Retina (tissue), 1 donor: ENCODE measurements around the gene SAMD4A.
"Not testable (repeated sequence)": the region's sequence is repeated elsewhere in the genome, so short reads cannot be mapped to it uniquely, and the experiment has no call there.

Experiments used
- DNase-seq: peaks from one replicate; pipeline ENCODE4 v3.0.0-alpha.2; 2016

Gene SAMD4A

GRCh38 chr14:54738009-54738408 is 171.1 kb downstream of the SAMD4A start:
- no peak for DNase-seq

GRCh38 chr14:54739514-54739913 is 172.6 kb downstream of the SAMD4A start:
- DNase-seq = no peak

DNA sequence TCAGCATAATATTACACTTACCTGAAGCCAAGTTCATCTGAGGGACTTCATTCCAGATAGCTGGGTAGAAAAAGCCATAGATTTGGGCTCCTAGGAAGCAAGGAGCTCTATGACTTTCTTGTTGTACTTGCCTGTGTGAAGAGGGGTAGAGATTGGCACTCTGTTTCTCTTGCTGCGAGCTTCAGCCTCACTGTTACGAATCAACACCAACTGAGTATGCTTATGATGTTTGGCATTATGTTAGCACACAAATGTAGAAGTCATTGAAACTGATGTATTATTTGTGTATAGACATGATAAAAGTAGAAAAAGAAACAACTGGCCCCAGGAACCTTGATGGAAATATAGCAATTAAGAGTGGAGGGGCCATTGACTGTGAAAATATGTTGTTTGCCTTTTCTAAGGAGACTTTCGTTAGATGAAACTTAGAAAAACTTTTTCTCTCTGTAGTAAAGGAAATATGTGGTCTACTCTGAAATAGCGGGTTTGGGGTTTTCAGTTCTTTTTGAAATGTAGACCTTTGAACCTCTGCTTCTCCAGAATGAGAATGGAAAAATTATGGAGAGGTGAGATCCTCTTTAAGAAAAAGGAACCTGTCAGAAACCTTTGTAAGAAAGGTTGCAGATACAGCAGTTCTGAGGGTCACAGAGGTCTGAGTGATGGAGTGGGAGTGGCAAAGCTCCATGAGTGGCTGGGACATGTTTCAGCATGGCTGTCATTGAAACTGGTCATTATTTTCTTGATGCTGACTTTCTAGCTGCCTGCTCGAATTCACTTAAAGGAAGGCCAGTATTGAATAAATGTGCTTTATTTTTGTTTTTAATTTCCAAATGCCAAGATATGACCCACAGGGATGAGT is 175.8 kb downstream of the SAMD4A start:
- no peak for DNase-seq

DNA sequence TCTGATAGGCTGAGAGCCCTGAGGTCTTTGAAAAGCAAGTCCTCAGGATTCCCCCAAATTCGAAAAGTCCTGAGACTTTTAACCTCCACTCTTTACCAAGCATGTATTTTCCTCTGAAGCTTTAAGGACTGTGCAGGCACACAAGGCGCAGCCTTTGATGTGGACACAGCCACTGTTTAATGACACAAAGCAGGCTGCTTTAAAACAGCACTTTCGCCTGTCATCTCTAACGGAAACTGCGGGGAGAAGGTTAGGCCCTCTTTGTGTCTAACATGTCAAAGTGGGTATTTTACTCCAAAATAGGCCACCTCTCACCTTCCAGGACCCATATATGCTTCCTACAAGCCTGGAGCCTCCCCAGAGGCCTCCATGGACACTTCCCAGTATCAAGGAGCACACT is 176.5 kb downstream of the SAMD4A start:
- DNase-seq = no peak

GRCh38 chr14:54746019-54746418 is 179.1 kb downstream of the SAMD4A start:
- DNase-seq = no peak

GRCh38 chr14:54747616-54748015 is 180.7 kb downstream of the SAMD4A start:
- DNase-seq = no peak

- DNase-seq = no peak
Measured at GRCh38 chr14:54749180-54749579, 182.3 kb downstream of the SAMD4A start.

- DNase-seq = no peak
Measured at GRCh38 chr14:54749727-54750126, 182.8 kb downstream of the SAMD4A start.

DNA sequence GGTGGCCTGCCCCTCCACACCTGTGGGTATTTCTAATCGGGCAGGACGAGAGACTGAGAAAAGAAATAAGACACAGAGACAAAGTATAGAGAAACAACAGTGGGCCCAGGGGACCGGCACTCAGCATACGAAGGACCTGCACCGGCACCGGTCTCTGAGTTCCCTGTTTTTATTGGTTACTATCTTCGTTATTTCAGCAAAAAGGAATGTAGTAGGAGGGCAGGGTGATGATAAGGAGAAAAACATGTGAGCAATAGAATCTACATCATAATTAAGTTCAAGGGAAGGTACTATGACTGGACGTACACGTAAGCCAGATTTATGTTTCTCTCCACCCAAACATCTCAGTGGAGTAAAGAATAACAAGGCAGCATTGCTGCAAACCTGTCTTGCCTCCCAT is 185.7 kb downstream of the SAMD4A start:
- not testable (repeated sequence) for DNase-seq

DNA sequence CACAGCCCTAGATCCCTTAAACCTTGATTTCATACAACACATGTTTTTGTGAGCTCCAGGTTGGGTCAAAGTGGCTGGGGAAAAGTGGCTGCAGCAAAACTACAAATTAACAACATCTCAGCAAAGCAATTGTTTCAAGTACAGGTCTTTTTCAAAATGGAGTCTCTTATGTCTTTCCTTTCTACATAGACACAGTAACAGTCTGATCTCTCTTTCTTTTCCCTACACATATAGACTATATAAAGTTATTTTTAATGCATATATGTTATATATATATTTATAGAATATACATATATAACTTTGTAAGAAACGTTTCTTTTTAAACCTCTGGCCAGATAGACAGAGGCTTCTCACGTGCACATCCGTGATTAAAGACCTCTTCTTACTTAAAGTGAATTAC is 186.5 kb downstream of the SAMD4A start:
- not testable (repeated sequence) for DNase-seq

- DNase-seq = no peak
Measured at GRCh38 chr14:54754116-54754622, 187.2 kb downstream of the SAMD4A start.

GRCh38 chr14:54754623-54755386 is 187.9 kb downstream of the SAMD4A start:
- DNase-seq = no peak

DNA sequence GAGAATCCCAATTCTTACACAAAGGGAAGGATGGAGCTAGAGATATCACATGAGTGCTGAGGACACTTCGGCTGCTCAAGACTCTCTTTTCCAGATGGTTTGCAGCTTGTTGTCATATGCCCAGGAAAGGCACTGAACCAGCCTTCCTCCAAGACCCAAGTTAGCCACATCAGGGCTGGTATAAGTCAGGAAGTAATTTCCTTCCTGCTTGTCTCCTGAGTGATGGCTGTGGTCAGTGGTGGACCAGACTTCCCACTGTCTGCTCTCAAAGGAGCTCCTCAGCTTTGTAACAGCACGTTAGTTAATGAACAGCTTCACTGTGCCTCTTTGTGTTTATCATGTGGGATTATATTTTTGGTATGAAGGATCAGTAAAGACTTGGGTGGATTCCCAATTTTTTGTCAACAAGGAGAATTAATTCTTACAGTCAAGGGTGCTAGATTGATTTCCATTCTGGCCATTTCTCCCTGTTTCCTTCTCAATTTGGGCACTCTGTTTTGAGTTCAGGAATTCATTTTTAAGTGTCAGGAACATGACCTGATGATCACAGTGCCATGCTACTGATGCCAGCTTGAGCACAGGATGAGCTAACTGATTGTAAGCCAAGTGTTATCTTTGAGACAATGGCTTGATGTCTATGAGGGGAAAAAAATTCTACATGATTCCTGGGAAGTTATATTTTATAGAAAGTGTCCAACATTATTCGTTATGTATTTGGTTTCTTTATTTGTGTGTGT is 189.9 kb downstream of the SAMD4A start:
- DNase-seq = no peak

DNA sequence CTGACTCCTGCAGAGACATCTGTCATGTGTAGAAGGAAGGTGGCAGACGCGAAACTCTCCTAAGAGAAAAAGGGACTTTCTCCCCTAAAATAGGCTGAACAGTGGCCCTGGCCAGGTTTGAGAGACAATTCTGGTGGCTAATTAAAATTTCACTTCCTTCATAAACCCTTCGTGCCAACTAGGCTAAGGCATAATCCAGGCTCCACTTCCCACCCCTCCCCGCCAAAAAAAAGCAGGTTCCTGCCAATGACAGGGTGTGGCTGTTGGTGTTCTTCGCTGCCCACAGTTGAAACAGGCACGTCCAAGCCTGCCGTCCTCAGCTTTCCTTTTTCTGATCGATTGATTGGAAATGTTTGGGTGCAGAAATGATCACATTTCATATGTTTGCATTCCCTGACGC is 191.1 kb downstream of the SAMD4A start:
- DNase-seq = no peak

DNA sequence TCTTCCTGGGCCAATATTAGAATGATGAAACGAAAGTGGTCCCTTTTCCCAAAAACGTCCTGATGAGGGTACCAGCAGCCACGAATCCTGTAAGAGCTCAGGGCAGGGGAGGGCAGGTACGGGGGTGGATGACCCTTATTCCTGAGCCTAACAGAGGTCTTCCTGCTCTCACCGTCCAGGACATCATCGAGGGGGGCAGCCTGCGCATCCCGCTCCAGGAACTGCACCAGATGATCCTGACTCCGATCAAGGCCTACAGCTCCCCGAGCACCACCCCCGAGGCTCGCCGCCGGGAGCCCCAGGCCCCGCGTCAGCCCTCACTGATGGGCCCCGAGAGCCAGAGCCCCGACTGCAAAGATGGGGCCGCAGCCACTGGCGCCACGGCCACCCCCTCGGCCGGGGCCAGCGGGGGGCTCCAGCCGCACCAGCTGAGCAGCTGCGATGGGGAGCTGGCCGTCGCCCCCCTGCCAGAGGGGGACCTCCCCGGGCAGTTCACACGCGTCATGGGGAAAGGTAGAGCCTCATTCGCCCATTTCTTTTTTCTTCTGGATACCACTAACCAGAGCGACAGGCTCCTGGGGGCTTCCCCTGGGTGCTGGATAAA is 193.2 kb downstream of the SAMD4A start:
- no peak for DNase-seq

- DNase-seq = no peak
Measured at GRCh38 chr14:54760866-54761575, 194.1 kb downstream of the SAMD4A start.

GRCh38 chr14:54761835-54762234 is 194.9 kb downstream of the SAMD4A start:
- no peak for DNase-seq

GRCh38 chr14:54762296-54762695 is 195.4 kb downstream of the SAMD4A start:
- no peak for DNase-seq

- no peak for DNase-seq
Measured at GRCh38 chr14:54763761-54764160, 196.8 kb downstream of the SAMD4A start.

DNA sequence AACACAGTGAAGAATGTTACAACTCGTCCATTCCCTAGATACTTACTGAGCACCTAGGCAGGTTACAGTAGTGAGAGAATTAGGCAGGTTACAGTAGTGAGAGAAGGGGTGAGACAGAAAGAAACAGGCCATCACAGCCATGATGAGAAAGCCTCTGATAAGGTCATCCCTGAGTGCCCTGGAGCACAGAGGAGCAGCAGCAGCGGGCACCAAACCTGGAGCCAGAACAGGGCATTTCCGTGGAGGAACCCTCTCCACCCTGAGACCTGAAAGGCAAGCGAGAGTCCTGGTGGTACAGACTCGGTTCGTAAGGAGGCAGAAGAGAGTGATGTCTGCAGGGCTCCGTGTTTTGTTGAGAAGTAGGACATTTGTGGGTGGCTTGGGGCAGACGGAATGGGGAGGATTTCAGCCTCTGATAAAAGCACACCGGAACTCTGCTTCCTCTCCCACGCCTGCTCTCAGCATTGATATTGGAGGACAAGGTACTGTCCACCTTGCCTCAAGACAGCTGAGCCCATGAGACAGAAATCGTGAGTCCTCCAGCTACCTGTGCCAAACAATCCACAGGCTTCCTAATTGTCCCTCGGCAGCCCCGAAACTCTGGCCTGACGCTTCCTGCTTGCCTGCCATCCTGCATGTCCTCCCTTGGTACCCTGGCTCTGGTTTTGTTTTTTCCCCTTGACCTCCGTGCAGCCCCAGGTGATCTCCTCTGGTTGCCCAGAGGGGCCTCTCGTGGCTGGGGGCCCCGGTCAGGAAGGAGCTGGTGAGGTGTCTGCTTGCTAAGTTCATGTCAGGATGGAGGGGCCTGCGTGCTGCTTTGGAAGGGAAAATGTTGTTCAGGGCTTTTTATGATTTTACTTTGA is 199.6 kb downstream of the SAMD4A start:
- no peak for DNase-seq

DNA sequence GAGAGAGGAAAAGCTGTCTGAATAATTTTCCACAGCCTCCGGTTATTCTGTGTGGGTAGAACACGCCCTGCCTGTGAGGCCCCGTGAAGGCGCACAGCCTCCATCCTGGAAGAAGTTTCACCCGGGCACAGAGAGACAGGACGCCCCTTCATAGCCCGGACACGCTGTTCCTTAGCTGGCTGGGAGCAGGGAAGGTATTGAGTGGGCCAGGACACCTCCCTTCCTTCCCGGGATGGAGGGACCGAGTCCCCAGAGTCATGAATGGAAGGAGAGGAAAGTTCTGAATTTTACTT is 200.2 kb downstream of the SAMD4A start:
- no peak for DNase-seq
